Measurements from ENCODE around the gene ADAMTS2. TPM values are rescaled to one million over a fixed set of nuclear protein-coding genes. Genes with fewer than 3 reads are reported as not detected.

The ADAMTS2 gene
- total and polyA plus RNA-seq, 2 experiments from 2014 or later = 62.0 to 132 TPM

- Histone ChIP-seq H3K27me3 (replicated peaks; ENCODE audit: insufficient read depth) (no peaks in the 10 kb centered on the region), H4K20me1 (ENCODE audit: insufficient read depth) (no peaks in the 10 kb centered on the region), H3K9me3 (ENCODE audit: low read depth) (no peaks in the 10 kb centered on the region), H3K4me2 (ENCODE audit: unreplicated experiment) (peak overlapping the region; percentile 68), H3F3A (ENCODE audit: insufficient read depth) (peaks cover 39% of the 10 kb centered on the region), H2AFZ (no peak overlapping the region), H3K4me1 (ENCODE audit: insufficient read depth) (peaks cover 70% of the 10 kb centered on the region), H3K4me3 (peak overlapping the region; percentile 25), H3K9me2 (ENCODE audit: insufficient read depth) (no peaks in the 10 kb centered on the region), H3K27ac (peak overlapping the region; percentile 100), H3K9ac (peak overlapping the region; percentile 95), H3K36me3 (ENCODE audit: low read depth) (no peaks in the 10 kb centered on the region), H3K79me2 (ENCODE audit: insufficient read depth) (peaks cover 68% of the 10 kb centered on the region)
- in situ Hi-C loops (cut with MboI) = no loop called here
- TF ChIP-seq EZH2phosphoT487 (IDR thresholded peaks at IDR 0.05; ENCODE audit: insufficient read depth, low read depth) (no peak), EZH2 (IDR thresholded peaks at IDR 0.05; ENCODE audit: insufficient read depth, poor library complexity, severe bottlenecking) (no peak)
- peak; percentile 80 for DNase-seq
- WGBS, 2 experiments (ENCODE audit: low coverage in 1 of 2, low lambda C conversion rate in 2 of 2, missing lambda C conversion rate in 2 of 2) = 49 to 53% methylated on average over 13 of the region's 13 CpGs
Observed at GRCh38 chr5:179266291-179267070, 78.8 kb downstream of the ADAMTS2 start.

- Histone ChIP-seq H3K27ac (peak overlapping the region; percentile 100), H3K79me2 (ENCODE audit: insufficient read depth) (peaks cover 68% of the 10 kb centered on the region)
Observed at GRCh38 chr5:179265514-179266290, 79.6 kb downstream of the ADAMTS2 start.

GRCh38 chr5:179264783-179265513 is 80.3 kb downstream of the ADAMTS2 start:
- peak overlapping the region; percentile 100 for H3K27ac ChIP-seq
- H3K4me1 ChIP-seq (ENCODE audit: insufficient read depth) = peaks cover 55% of the 10 kb centered on the region
- H3K9me3 ChIP-seq (ENCODE audit: low read depth) = no peaks in the 10 kb centered on the region
- WGBS, 2 experiments (ENCODE audit: low coverage in 1 of 2, low lambda C conversion rate in 2 of 2, missing lambda C conversion rate in 2 of 2) = 25 to 32% methylated on average over 16 to 19 of the region's 24 CpGs
- peaks cover 69% of the 10 kb centered on the region for H3K79me2 ChIP-seq (ENCODE audit: insufficient read depth)
- no peaks in the 10 kb centered on the region for H3K9me2 ChIP-seq (ENCODE audit: insufficient read depth)
- no peaks in the 10 kb centered on the region for H3K36me3 ChIP-seq (ENCODE audit: low read depth)
- peak overlapping the region; percentile 73 for H3K4me2 ChIP-seq (ENCODE audit: unreplicated experiment)
- no peak for DNase-seq
- no peaks in the 10 kb centered on the region for H4K20me1 ChIP-seq (ENCODE audit: insufficient read depth)
- H3K27me3 ChIP-seq (replicated peaks; ENCODE audit: insufficient read depth) = no peaks in the 10 kb centered on the region
- peaks cover 39% of the 10 kb centered on the region for H3F3A ChIP-seq (ENCODE audit: insufficient read depth)
- peak overlapping the region; percentile 45 for H3K4me3 ChIP-seq
- no peak overlapping the region for H2AFZ ChIP-seq
- in situ Hi-C loops (cut with MboI) = no loop called here
- peak overlapping the region; percentile 90 for H3K9ac ChIP-seq
- no peak for TF ChIP-seq EZH2 (IDR thresholded peaks at IDR 0.05; ENCODE audit: insufficient read depth, poor library complexity, severe bottlenecking)
- TF ChIP-seq EZH2phosphoT487 (IDR thresholded peaks at IDR 0.05; ENCODE audit: insufficient read depth, low read depth) = no peak

More at GRCh38 chr5:179265514-179266290, 79.6 kb downstream of the ADAMTS2 start:
- H2AFZ ChIP-seq = no peak overlapping the region
- peaks cover 39% of the 10 kb centered on the region for H3F3A ChIP-seq (ENCODE audit: insufficient read depth)
- peak overlapping the region; percentile 45 for H3K4me3 ChIP-seq
- peak; percentile 100 for DNase-seq
- in situ Hi-C loops (cut with MboI) = no loop called here
- no peaks in the 10 kb centered on the region for H3K27me3 ChIP-seq (replicated peaks; ENCODE audit: insufficient read depth)
- no peaks in the 10 kb centered on the region for H3K36me3 ChIP-seq (ENCODE audit: low read depth)
- WGBS, 2 experiments (ENCODE audit: low coverage in 1 of 2, low lambda C conversion rate in 2 of 2, missing lambda C conversion rate in 2 of 2) = 1 to 3% methylated on average over 28 to 30 of the region's 35 CpGs
- H3K9me2 ChIP-seq (ENCODE audit: insufficient read depth) = no peaks in the 10 kb centered on the region
- peak overlapping the region; percentile 95 for H3K9ac ChIP-seq
- TF ChIP-seq EZH2 (IDR thresholded peaks at IDR 0.05; ENCODE audit: insufficient read depth, poor library complexity, severe bottlenecking) = no peak
- TF ChIP-seq EZH2phosphoT487 (IDR thresholded peaks at IDR 0.05; ENCODE audit: insufficient read depth, low read depth) = no peak
- no peaks in the 10 kb centered on the region for H4K20me1 ChIP-seq (ENCODE audit: insufficient read depth)
- H3K9me3 ChIP-seq (ENCODE audit: low read depth) = no peaks in the 10 kb centered on the region
- H3K4me1 ChIP-seq (ENCODE audit: insufficient read depth) = peaks cover 63% of the 10 kb centered on the region
- H3K4me2 ChIP-seq (ENCODE audit: unreplicated experiment) = peak overlapping the region; percentile 73
